NT2/D1 (cell line): Measurements from ENCODE around the gene IFNLR1.

Source experiments
- YY1 ChIP-seq: IDR thresholded peaks from 2 replicates; pipeline ENCODE4 v1.6.1; 2011; ENCODE audit not compliant: insufficient read length, insufficient read depth
- ZNF274 ChIP-seq: IDR thresholded peaks from 2 replicates; pipeline ENCODE4 v1.6.1; 2011; ENCODE audit warnings: mild to moderate bottlenecking, low read depth, low read length

DNA sequence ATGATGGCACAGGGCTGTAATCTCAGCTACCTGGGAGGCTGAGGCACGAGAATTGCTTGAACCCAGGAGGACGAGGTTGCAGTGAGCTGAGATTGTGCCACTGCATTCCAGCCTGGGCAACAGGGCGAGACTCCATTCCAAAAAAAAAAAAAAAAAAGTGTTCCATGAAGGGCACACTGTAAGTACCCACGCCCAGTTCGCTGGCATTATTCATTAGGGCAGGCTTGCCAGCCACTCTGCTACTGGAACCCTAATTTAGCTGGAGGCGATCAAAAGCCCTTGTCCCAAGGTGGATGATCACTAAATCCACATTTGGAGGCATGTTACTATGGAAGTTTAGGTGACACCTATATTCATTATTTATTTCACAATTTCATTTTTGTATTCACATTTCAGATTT lies 5.0 kb downstream of the IFNLR1 start:
- TF ChIP-seq YY1, result no peak
- TF ChIP-seq ZNF274, result no peak
